HepG2 (cell line): ENCODE data around the gene INTS2. TPM values are rescaled to one million over a fixed set of nuclear protein-coding genes. Genes with fewer than 3 reads are reported as not detected.
A peak's percentile ranks its signal among the peaks of the same experiment; 100 is the strongest.

Experiments
- E2F1 ChIP-seq: sonication (generic); formaldehyde crosslinking; IDR thresholded peaks from 2 replicates; pipeline ENCODE4 v1.5.0; 2020; ENCODE audit warnings: missing genetic modification reagents
- GFI1 ChIP-seq: sonication (generic); formaldehyde crosslinking; IDR thresholded peaks from 2 replicates; pipeline ENCODE4 v1.5.0; 2020; ENCODE audit warnings: missing genetic modification reagents, mild to moderate bottlenecking, borderline replicate concordance
- KAT2B ChIP-seq: fragments of 150-350 bp; IDR thresholded peaks from 2 replicates; pipeline ENCODE4 v1.6.1; 2014; ENCODE audit warnings: low read depth, low read length, borderline replicate concordance
- KDM1A ChIP-seq: IDR thresholded peaks from 2 replicates; pipeline ENCODE4 v1.6.1; 2016; ENCODE audit warnings: missing compliant biosample characterization
- MYC ChIP-seq: sonication (generic); formaldehyde crosslinking; IDR thresholded peaks from 2 replicates; pipeline ENCODE4 v1.9.0; 2021; ENCODE audit warnings: missing genetic modification reagents, borderline replicate concordance
- NFE2L2 ChIP-seq: fragments of 150-350 bp; IDR thresholded peaks from 2 replicates; pipeline ENCODE4 v1.6.1; 2014; ENCODE audit warnings: low read length
- PHF8 ChIP-seq: sonication (generic); formaldehyde crosslinking; IDR thresholded peaks from 2 replicates; pipeline ENCODE4 v1.5.0; 2020; ENCODE audit warnings: missing genetic modification reagents
- PPARG ChIP-seq: conservative IDR thresholded peaks from 2 replicates; pipeline ENCODE4 v1.6.1; 2016; ENCODE audit warnings: missing biosample characterization, missing genetic modification reagents
- ZBTB20 ChIP-seq: sonication (generic); formaldehyde crosslinking; IDR thresholded peaks from 2 replicates; pipeline ENCODE4 v1.8.1; 2023; ENCODE audit warnings: missing genetic modification reagents, low read depth, mild to moderate bottlenecking, borderline replicate concordance
- ZBTB21 ChIP-seq: sonication (generic); formaldehyde crosslinking; IDR thresholded peaks from 2 replicates; pipeline ENCODE4 v1.4.0; 2020; ENCODE audit warnings: missing genetic modification reagents
- ZNF10 ChIP-seq: sonication (generic); formaldehyde crosslinking; IDR thresholded peaks from 2 replicates; pipeline ENCODE4 v1.4.0; 2020; ENCODE audit warnings: mild to moderate bottlenecking, low read depth, missing genetic modification reagents, borderline replicate concordance
- ZNF253 ChIP-seq: sonication (generic); formaldehyde crosslinking; IDR thresholded peaks from 2 replicates; pipeline ENCODE4 v1.8.0; 2022; ENCODE audit warnings: mild to moderate bottlenecking, missing genetic modification reagents, borderline replicate concordance
- ZNF333 ChIP-seq: sonication (generic); formaldehyde crosslinking; IDR thresholded peaks from 2 replicates; pipeline ENCODE4 v1.4.0; 2020; ENCODE audit warnings: mild to moderate bottlenecking, missing genetic modification reagents, borderline replicate concordance
- ZNF343 ChIP-seq: sonication (generic); formaldehyde crosslinking; IDR thresholded peaks from 2 replicates; pipeline ENCODE4 v1.4.0; 2020; ENCODE audit warnings: mild to moderate bottlenecking, missing genetic modification reagents
- ZNF496 ChIP-seq: sonication (generic); formaldehyde crosslinking; IDR thresholded peaks from 2 replicates; pipeline ENCODE4 v1.8.1; 2023; ENCODE audit warnings: mild to moderate bottlenecking, moderate library complexity, missing genetic modification reagents; ENCODE audit not compliant: insufficient replicate concordance
- ZNF713 ChIP-seq: sonication (generic); formaldehyde crosslinking; IDR thresholded peaks from 2 replicates; pipeline ENCODE4 v1.4.0; 2020; ENCODE audit warnings: mild to moderate bottlenecking, missing genetic modification reagents
- ZNF724P ChIP-seq: sonication (generic); formaldehyde crosslinking; IDR thresholded peaks from 2 replicates; pipeline ENCODE4 v1.8.0; 2022; ENCODE audit warnings: missing genetic modification reagents, borderline replicate concordance
- polyA plus RNA-seq, 8 experiments: library from polyadenylated mRNA; depleted of rRNA in 3 of 8; stranded (reverse) in 7 of 8; unstranded in 1 of 8; fragments of >200 nt; fragmentation: Illumina TruSeq in 4 of 8; extraction: Trizol in 4 of 8; gene quantifications; 2 replicates each; pipeline versions ENCODE4 v1.2.1 to v1.2.3, GENCODE V29; 2011 to 2016; ENCODE audit warnings: low read depth in 4 of 8, missing spikeins in 1 of 8, mixed read lengths in 1 of 8; ENCODE audit not compliant: insufficient read depth in 1 of 8
- total RNA-seq, 5 experiments: library from RNA; depleted of rRNA; stranded (reverse); fragments of >200 nt; fragmentation: Illumina TruSeq; extraction: Trizol; gene quantifications; 2 replicates each; pipeline ENCODE4 v1.2.3, GENCODE V29; 2016; ENCODE audit warnings: low read depth in 1 of 5
- TF ChIP-seq, protein P1 (sequence below): IDR thresholded peaks from 2 replicates; pipeline ENCODE4 v1.6.1; 2016; ENCODE audit warnings: low read depth
- TF ChIP-seq, protein P2 (sequence below): sonication (generic); formaldehyde crosslinking; IDR thresholded peaks from 2 replicates; pipeline ENCODE4 v1.4.0; 2020; ENCODE audit warnings: missing genetic modification reagents, borderline replicate concordance

INTS2 gene
- total and polyA plus RNA-seq, 2 of the 13 experiments (the other 11 are each of a cell fraction or from before 2014, with no cell fraction given) = 20.5 to 30.2 TPM

GRCh38 chr17:61862975-61863800 lies 64.6 kb downstream of the INTS2 start, which contains the start of gene BRIP1 (continued):
- TF ChIP-seq ZNF10 (CRISPR knock-in tag) = no peak
- peak; percentile 74; the same call in 1 of the 2 replicates for TF ChIP-seq GFI1 (CRISPR knock-in tag)
- no peak for TF ChIP-seq KDM1A (CRISPR knock-in tag)
- TF ChIP-seq KAT2B = no peak
- TF ChIP-seq NFE2L2 = no peak
- TF ChIP-seq ZNF253 (CRISPR knock-in tag) = no peak
- 0 out of 2 replicates have a peak, but pooled peaks have one; percentile 40 for TF ChIP-seq MYC (CRISPR knock-in tag)
- TF ChIP-seq, protein P1, sequence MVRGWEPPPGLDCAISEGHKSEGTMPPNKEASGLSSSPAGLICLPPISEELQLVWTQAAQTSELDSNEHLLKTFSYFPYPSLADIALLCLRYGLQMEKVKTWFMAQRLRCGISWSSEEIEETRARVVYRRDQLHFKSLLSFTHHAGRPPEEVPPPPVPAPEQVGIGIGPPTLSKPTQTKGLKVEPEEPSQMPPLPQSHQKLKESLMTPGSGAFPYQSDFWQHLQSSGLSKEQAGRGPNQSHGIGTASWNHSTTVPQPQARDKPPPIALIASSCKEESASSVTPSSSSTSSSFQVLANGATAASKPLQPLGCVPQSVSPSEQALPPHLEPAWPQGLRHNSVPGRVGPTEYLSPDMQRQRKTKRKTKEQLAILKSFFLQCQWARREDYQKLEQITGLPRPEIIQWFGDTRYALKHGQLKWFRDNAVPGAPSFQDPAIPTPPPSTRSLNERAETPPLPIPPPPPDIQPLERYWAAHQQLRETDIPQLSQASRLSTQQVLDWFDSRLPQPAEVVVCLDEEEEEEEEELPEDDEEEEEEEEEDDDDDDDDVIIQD (CRISPR knock-in tag) = peak; percentile 96
- TF ChIP-seq ZBTB21 (CRISPR knock-in tag) = no peak
- no peak for TF ChIP-seq ZNF496 (CRISPR knock-in tag)
- TF ChIP-seq ZNF343 (CRISPR knock-in tag) = peak; percentile 43; the same call in 1 of the 2 replicates
- TF ChIP-seq PHF8 (CRISPR knock-in tag) = peak; percentile 83
- peak; percentile 64; the same call in 1 of the 2 replicates for TF ChIP-seq ZNF333
- peak; percentile 89 for TF ChIP-seq E2F1 (CRISPR knock-in tag)
- TF ChIP-seq, protein P2, sequence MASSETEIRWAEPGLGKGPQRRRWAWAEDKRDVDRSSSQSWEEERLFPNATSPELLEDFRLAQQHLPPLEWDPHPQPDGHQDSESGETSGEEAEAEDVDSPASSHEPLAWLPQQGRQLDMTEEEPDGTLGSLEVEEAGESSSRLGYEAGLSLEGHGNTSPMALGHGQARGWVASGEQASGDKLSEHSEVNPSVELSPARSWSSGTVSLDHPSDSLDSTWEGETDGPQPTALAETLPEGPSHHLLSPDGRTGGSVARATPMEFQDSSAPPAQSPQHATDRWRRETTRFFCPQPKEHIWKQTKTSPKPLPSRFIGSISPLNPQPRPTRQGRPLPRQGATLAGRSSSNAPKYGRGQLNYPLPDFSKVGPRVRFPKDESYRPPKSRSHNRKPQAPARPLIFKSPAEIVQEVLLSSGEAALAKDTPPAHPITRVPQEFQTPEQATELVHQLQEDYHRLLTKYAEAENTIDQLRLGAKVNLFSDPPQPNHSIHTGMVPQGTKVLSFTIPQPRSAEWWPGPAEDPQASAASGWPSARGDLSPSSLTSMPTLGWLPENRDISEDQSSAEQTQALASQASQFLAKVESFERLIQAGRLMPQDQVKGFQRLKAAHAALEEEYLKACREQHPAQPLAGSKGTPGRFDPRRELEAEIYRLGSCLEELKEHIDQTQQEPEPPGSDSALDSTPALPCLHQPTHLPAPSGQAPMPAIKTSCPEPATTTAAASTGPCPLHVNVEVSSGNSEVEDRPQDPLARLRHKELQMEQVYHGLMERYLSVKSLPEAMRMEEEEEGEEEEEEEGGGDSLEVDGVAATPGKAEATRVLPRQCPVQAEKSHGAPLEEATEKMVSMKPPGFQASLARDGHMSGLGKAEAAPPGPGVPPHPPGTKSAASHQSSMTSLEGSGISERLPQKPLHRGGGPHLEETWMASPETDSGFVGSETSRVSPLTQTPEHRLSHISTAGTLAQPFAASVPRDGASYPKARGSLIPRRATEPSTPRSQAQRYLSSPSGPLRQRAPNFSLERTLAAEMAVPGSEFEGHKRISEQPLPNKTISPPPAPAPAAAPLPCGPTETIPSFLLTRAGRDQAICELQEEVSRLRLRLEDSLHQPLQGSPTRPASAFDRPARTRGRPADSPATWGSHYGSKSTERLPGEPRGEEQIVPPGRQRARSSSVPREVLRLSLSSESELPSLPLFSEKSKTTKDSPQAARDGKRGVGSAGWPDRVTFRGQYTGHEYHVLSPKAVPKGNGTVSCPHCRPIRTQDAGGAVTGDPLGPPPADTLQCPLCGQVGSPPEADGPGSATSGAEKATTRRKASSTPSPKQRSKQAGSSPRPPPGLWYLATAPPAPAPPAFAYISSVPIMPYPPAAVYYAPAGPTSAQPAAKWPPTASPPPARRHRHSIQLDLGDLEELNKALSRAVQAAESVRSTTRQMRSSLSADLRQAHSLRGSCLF (CRISPR knock-in tag) = no peak
- TF ChIP-seq ZBTB20 (CRISPR knock-in tag) = 0 out of 2 replicates have a peak, but pooled peaks have one; percentile 45
- no peak for TF ChIP-seq ZNF713 (CRISPR knock-in tag)
- TF ChIP-seq PPARG (CRISPR knock-in tag) = peak; percentile 49; the same call in 1 of the 2 replicates
- TF ChIP-seq ZNF724P = peak; percentile 63; the same call in 1 of the 2 replicates
